Activated CD4-positive, CD25-positive, alpha-beta regulatory T cell treated with anti-CD3 and anti-CD28 coated beads, Interleukin-2, amount 50 U/mL, for 16 hours (primary cell): Measurements from ENCODE around the gene RIN1.

Experiments used
- DNase-seq: peaks from one replicate; pipeline ENCODE4 v3.0.0-alpha.2; 2020; ENCODE audit warnings: low read depth, low spot score

The RIN1 gene

GRCh38 chr11:66282468-66283455 lies 53.5 kb downstream of the RIN1 start:
- DNase-seq: peak; percentile 100
